Stimulated activated CD4-positive, alpha-beta T cell treated with anti-CD3 and anti-CD28 coated beads, Interleukin-4, amount 100 ng/mL, for 48 hours (primary cell): ENCODE data around the gene CFAP157.
"Not testable (repeated sequence)": the region's sequence is repeated elsewhere in the genome, so short reads cannot be mapped to it uniquely, and the experiment has no call there.

Experiments
- DNase-seq, 2 donors: peaks; one replicate each; pipeline ENCODE4 v3.0.0-alpha.2; 2020; ENCODE audit warnings: low read depth in 2 of 2

Gene CFAP157

GRCh38 chr9:127735530-127736185 is 28.9 kb downstream of the CFAP157 start:
- no peak for DNase-seq

DNA sequence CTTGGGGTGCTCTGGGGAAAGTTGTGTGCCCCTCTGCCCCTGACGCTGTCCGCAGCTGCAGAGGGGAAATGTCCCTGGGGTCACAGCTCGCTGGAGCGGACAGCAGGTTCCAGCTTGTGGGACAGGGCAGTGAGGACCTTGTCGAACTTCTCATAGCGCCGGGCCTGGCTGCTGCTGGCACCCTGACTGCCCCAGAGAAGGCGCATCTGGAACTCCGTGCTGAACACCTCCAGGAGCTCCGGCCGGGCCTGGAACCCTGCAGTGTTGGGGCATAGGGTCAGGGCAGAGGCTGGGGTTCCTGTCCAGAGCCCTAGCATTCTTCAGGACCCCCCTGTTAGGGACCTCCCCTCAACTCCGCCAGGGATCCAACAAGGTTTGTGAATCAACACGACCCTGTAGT is 31.9 kb downstream of the CFAP157 start:
- no peak for DNase-seq

DNA sequence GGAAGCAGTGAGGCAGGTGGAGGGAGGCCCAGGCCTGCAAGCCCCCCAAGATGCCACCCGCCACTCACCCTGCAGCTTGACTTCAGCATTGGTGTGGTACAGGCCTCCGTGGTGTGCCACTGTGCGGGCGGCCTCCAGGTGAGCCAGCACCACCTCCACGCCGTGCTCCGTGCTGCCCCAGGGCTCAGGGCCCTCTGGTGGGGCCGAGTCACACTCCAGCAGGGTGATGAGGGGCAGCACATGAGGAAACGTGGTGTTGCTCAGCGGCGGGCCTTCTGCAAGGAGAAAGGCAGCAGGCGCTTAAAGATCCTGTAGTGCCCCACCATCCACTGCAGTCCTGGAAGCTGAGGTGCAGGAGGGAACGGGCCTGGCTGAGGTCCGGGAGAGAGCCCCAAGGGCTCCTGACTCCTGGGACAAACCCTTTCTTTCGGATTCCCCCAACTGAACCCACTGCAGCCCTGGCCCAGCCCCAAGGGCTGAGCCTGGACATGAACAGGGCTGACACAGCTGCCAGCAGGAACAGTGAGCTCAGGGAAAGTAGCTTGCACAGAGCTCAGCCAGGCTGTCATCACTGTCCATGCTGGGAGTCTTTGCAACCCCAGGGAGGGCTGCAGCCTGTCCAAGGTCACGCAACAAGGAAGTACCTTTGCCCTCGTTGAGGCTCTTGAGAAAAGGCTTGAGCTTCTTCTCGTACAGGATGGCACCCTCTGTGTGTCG is 33.0 kb downstream of the CFAP157 start:
- DNase-seq: no peak

- no peak for DNase-seq
These were observed 35.1 kb downstream of the CFAP157 start for GRCh38 chr9:127741831-127742434.

GRCh38 chr9:127742435-127743088 is 35.8 kb downstream of the CFAP157 start:
- no peak for DNase-seq

DNA sequence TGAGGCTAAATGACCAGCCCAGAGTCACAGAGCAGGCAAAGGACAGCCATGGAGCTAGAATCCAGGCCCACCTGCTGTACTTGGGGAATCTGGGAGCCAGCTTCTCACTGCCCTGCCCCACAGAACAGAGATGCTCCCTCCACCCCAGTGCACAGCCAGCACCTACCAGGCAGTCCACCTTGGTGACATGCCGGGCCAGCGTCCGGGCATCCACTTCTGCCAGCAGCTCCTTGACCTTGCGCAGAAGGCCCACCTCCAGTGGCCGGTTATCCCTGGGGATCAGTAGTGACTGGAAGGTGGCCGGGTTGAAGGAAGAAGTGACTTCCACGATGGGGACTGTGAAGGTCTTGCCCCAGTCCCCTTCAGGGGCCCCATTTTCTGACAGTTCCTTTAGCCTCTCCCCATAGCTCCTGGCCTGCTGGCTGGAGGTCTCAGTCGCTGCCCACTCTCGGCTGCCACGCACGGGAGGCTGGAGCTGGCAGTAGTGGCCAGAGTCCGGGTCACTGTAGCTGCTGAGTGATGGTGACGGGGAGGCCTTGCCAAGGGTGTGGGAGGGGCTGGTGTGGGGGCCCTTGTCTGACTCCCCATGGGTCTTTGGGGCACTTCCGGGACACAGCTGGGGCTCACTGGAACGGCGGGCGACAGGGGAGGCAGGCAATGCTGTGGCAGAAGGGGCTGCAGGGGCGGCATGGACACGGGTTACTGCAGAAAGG is 37.8 kb downstream of the CFAP157 start:
- no peak for DNase-seq

DNA sequence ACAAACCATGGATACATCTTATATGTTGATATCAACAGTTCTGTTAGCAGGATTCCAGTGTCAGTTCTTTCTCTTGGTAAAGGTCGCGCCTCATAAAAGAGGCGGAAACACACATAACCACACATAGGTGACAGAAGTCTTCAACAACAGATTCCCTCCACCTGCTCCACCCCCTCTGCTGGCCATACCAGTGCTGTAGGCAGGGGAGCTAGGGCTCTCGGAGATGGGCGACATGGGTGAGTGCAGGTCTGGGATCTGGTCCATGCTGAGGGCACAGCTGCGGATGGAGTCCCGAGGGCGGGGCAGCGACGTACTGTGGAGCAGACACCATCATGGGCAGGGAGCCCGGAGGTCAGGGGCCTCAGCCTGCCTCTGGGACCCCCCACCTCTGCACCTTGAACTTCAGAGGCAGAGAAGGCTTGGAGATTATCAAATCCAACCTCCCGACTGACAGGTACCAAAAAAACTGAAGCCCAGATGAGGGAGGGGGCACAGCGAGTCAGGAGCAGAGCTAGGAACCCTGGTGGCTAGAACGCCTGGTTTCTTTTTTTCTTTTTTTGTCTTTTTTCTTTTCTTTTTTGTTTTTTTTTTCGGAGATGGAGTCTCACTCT is 40.3 kb downstream of the CFAP157 start:
- DNase-seq: no peak

DNA sequence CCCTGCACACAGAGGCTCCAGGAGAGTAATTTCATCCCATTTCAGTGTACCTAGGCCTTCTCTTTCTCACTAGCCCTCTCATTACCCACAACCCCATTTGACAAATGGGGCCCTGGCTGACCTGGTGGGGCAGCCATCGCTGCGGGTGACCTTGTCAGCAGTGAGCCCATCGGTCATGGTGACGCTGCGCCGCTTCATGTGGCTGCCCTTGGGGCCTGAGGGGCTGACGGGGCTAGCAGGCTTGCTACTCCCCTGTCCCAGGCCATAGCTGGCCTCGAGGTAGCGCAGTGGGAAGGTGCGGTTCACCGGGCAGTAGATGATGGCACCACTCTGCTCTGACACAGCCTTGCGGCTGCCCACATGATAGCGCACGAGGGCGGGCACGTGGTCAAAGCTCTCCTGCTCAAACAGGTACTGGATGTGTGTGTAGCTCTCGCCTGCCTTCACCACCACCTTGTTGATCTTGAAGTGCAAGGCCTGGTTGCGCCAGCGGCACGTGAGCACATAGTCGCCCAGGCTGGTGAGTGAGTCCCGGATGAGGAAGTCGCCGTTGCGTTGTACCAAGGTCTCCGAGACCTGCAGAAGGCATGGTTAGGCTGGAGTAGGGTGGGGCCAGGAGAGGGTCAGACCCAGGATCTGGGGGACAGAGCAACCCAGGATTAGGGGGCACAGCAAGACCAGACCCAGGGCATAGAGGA is 42.5 kb downstream of the CFAP157 start:
- DNase-seq: no peak

- no peak for DNase-seq
These were observed 44.7 kb downstream of the CFAP157 start for GRCh38 chr9:127751269-127752054.

DNA sequence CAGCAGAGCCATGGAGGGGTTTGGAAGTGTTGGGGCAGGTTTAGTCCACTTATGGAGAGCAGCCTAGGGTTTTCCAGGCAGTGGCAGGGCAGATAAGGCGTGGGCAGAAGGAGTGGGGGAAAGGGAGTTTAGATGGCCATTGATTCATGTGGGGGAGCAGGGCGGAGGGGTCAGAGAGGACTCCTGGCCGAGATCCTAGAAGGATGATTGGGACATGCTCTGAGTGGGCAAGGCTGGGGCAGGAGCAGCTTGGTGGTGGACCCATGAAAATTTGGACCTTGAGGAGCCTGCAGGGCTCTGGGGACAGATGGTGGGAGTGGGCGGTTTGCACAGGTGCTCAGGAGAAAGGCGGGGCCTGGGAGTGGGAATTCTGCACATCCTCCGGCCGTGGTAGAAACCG is 46.4 kb downstream of the CFAP157 start:
- DNase-seq: no peak

DNA sequence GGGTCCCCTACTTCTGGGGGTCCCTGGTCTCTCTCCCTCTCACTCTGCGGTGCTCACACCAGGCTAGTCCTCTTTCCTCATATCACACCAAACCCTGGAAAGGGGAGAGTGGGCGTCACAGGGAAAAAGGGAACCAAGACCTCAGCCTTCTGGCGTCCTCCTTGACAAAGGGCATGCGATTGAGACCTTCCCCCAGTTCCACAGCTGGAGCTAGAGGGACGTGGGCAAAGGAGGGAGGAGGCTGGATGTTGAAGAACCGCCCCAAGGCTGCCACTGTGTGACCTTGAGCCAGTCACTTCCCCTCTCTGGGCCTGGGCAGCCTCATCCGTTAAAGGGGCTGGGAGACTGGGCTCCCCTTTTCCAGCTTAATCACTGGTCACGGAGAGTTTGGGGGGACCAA is 46.8 kb downstream of the CFAP157 start:
- DNase-seq: no peak

GRCh38 chr9:127754099-127755060 is 47.6 kb downstream of the CFAP157 start:
- no peak for DNase-seq

- DNase-seq: no peak
These were observed 48.6 kb downstream of the CFAP157 start for GRCh38 chr9:127755061-127756060.

- DNase-seq: no peak
These were observed 49.4 kb downstream of the CFAP157 start for GRCh38 chr9:127756233-127756632.

- DNase-seq: not testable (repeated sequence)
These were observed 50.0 kb downstream of the CFAP157 start for GRCh38 chr9:127756776-127757175.

GRCh38 chr9:127758843-127759242 is 52.1 kb downstream of the CFAP157 start:
- no peak for DNase-seq

GRCh38 chr9:127761061-127761460 is 54.3 kb downstream of the CFAP157 start:
- DNase-seq: no peak

GRCh38 chr9:127761491-127761956 is 54.7 kb downstream of the CFAP157 start:
- no peak for DNase-seq
